ENCODE data around the gene KIAA1217.

- TF ChIP-seq CTCF (IDR thresholded peaks at IDR 0.05), result no peak
- TF ChIP-seq POLR2A (IDR thresholded peaks at IDR 0.05), result no peak
These were observed 37.4 kb downstream of the KIAA1217 start for GRCh38 chr10:24246365-24246764.
